Loucy (cell line): ENCODE results near the gene PDE11A.

Experiments used
- H2AFZ ChIP-seq: fragments of 200-600 bp; sonication (generic); 2 replicates; pipeline ENCODE4 v1.6.0; 2016; ENCODE audit warnings: antibody characterized with exemption, mild to moderate bottlenecking, low read length, moderate library complexity
- H3F3A ChIP-seq: fragments of 200-600 bp; 2 replicates; pipeline ENCODE4 v1.6.0; 2016; ENCODE audit warnings: antibody characterized with exemption, low read depth, mild to moderate bottlenecking
- H3K27me3 ChIP-seq: fragments of 200-600 bp; sonication (generic); 2 replicates; pipeline ENCODE4 v1.6.1; 2014; ENCODE audit warnings: low read length, mild to moderate bottlenecking; ENCODE audit not compliant: insufficient read depth, poor library complexity, severe bottlenecking
- H3K36me3 ChIP-seq: fragments of 200-600 bp; sonication (generic); 2 replicates; pipeline ENCODE4 v1.6.1; 2016; ENCODE audit warnings: low read length; ENCODE audit not compliant: insufficient read depth
- H3K4me1 ChIP-seq: fragments of 200-600 bp; sonication (generic); 2 replicates; pipeline ENCODE4 v1.5.1; 2014; ENCODE audit warnings: low read length, mild to moderate bottlenecking; ENCODE audit not compliant: insufficient read depth, poor library complexity, severe bottlenecking
- H3K4me2 ChIP-seq: fragments of 200-600 bp; sonication (generic); 2 replicates; pipeline ENCODE4 v1.6.0; 2014; ENCODE audit warnings: antibody characterized with exemption, low read length, low read depth, mild to moderate bottlenecking; ENCODE audit not compliant: poor library complexity, severe bottlenecking
- H3K4me3 ChIP-seq: fragments of 200-600 bp; sonication (generic); 2 replicates; pipeline ENCODE4 v1.5.1; 2014; ENCODE audit warnings: low read length, mild to moderate bottlenecking, mixed read lengths; ENCODE audit not compliant: poor library complexity, severe bottlenecking
- H3K79me2 ChIP-seq: fragments of 200-600 bp; sonication (generic); 2 replicates; pipeline ENCODE4 v1.6.1; 2014; ENCODE audit warnings: low read length; ENCODE audit not compliant: insufficient read depth
- H3K9ac ChIP-seq: fragments of 200-600 bp; sonication (generic); 2 replicates; pipeline ENCODE4 v1.6.0; 2014; ENCODE audit warnings: mild to moderate bottlenecking, low read depth, low read length, moderate library complexity; ENCODE audit not compliant: poor library complexity, severe bottlenecking
- H3K9me2 ChIP-seq: fragments of 200-600 bp; sonication (generic); replicated peaks from 2 replicates; pipeline ENCODE4 v1.6.1; 2016; ENCODE audit warnings: low read depth, low read length, mixed read lengths
- H3K9me3 ChIP-seq: fragments of 200-600 bp; sonication (generic); 2 replicates; pipeline ENCODE4 v1.6.1; 2014; ENCODE audit warnings: mild to moderate bottlenecking, antibody characterized with exemption, low read length, low read depth; ENCODE audit not compliant: insufficient read depth
- H4K20me1 ChIP-seq: fragments of 200-600 bp; sonication (generic); 2 replicates; pipeline ENCODE4 v1.6.0; 2014; ENCODE audit warnings: antibody characterized with exemption, low read length, mild to moderate bottlenecking; ENCODE audit not compliant: insufficient read depth, poor library complexity, severe bottlenecking
- EZH2phosphoT487 ChIP-seq: fragments of 200-600 bp; IDR thresholded peaks from 2 replicates; pipeline ENCODE4 v1.6.1; 2018; ENCODE audit warnings: antibody characterized with exemption, mild to moderate bottlenecking, moderate library complexity, borderline replicate concordance
- TF ChIP-seq, protein P1 (sequence below): fragments of 200-600 bp; sonication (generic); conservative IDR thresholded peaks from 2 replicates; pipeline ENCODE4 v1.5.1; 2014; ENCODE audit warnings: mild to moderate bottlenecking, antibody characterized with exemption, low read length

Gene PDE11A

DNA sequence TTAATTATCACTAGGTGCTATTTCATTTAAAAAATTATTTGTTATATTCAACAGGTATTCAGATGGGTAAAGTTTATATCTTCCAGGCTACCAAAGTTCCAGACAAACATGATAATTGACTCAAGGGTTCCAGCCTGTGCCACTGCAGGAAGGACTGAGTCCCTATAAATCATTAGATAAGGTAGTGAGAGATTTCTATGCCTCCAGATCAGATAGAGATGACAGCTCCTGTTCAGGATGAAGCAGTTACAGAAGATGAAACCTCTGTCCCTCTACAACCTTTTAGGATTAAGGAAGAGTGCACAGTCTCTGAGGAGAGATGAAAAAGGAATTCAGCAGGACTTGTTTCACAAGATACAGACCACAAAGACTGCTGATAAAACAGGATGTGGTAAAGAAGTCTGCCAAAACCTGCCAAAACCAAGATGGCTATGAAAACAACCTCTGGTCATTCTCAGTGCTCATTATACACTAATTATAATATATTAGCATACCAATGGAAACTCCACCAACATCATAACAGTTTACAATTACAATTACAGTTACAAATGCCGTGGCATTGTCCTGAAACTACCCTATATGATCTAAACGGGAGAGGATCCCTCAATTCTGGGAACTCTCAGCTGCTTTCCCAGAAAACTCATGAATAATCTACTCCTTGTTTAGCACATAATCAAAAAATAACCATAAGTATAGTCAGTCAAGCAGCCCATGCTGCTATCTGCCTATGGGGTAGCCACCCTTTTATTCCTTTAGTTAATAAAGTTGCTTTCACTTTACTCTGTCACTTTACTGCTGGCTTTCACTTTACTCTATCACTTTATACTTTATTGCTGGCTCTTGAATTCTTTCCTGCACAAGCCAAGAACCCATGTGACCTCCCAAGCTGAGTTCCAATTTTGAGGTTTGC is 288.5 kb downstream of the PDE11A start:
- Histone ChIP-seq H4K20me1 (no peaks in the 10 kb centered on the region), H3K36me3 (no peaks in the 10 kb centered on the region), H3K79me2 (no peaks in the 10 kb centered on the region), H3K27me3 (no peaks in the 10 kb centered on the region), H3K4me3 (peak overlapping the region; percentile 65), H3K9me2 (no peaks in the 10 kb centered on the region), H2AFZ (peak overlapping the region; percentile 2; the same call in 1 of the 2 replicates), H3K9me3 (no peaks in the 10 kb centered on the region), H3K9ac (peak overlapping the region; percentile 20), H3K4me1 (peaks cover 26% of the 10 kb centered on the region), H3K4me2 (peak overlapping the region; percentile 75), H3F3A (no peaks in the 10 kb centered on the region)
- TF ChIP-seq, protein P1, sequence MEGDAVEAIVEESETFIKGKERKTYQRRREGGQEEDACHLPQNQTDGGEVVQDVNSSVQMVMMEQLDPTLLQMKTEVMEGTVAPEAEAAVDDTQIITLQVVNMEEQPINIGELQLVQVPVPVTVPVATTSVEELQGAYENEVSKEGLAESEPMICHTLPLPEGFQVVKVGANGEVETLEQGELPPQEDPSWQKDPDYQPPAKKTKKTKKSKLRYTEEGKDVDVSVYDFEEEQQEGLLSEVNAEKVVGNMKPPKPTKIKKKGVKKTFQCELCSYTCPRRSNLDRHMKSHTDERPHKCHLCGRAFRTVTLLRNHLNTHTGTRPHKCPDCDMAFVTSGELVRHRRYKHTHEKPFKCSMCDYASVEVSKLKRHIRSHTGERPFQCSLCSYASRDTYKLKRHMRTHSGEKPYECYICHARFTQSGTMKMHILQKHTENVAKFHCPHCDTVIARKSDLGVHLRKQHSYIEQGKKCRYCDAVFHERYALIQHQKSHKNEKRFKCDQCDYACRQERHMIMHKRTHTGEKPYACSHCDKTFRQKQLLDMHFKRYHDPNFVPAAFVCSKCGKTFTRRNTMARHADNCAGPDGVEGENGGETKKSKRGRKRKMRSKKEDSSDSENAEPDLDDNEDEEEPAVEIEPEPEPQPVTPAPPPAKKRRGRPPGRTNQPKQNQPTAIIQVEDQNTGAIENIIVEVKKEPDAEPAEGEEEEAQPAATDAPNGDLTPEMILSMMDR = no peak
- TF ChIP-seq EZH2phosphoT487 = no peak

DNA sequence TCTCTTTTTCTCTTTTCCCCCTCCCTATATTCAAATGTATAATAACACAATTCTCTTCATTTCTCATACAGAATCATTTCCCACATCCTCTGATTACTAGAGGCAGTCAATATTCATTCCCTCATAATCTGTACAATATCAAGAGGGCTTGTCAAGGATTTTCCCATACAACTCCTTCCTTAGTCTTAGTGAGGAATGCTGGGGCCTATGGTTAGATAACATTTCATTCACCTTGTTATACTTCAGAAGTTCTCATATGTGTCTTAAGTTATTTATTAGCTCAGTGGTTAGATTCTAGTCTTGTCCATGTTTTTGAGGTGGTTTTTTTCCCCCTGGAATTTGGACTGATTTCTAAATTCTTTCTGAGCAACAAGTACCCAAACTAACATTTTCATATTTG is 289.5 kb downstream of the PDE11A start:
- peaks cover 26% of the 10 kb centered on the region for H3K4me1 ChIP-seq
- no peak overlapping the region for H3K9ac ChIP-seq
- H3K4me3 ChIP-seq = no peak overlapping the region
- no peaks in the 10 kb centered on the region for H3K9me2 ChIP-seq
- H3K79me2 ChIP-seq = no peaks in the 10 kb centered on the region
- TF ChIP-seq, protein P1 = no peak
- TF ChIP-seq EZH2phosphoT487 = no peak
- H4K20me1 ChIP-seq = no peaks in the 10 kb centered on the region
- no peaks in the 10 kb centered on the region for H3K27me3 ChIP-seq
- no peak overlapping the region for H3K4me2 ChIP-seq
- H3F3A ChIP-seq = no peaks in the 10 kb centered on the region
- H3K36me3 ChIP-seq = no peaks in the 10 kb centered on the region
- H2AFZ ChIP-seq = no peak overlapping the region
- no peaks in the 10 kb centered on the region for H3K9me3 ChIP-seq

DNA sequence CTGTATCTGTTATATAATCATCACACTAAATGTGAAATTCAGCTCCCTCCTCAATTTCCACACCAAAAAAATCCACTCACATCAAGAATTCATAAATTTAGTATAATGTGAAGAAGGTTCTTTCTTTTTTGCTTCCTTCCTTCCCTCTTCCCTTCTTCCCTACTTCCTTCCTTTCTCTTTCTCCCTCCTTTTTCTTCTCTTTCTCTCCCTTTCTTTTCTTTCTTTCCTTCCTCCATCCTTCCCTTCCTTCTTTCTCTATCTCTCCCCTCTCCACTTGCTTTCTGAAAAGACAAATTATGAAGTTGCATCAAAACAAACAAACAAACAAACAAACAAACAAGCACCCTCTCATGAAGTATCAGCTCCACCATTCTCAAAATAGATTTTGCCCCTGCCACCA is 290.0 kb downstream of the PDE11A start:
- Histone ChIP-seq H3K9me2 (no peaks in the 10 kb centered on the region), H3K36me3 (no peaks in the 10 kb centered on the region), H3K9ac (no peak overlapping the region), H3K27me3 (no peaks in the 10 kb centered on the region), H3F3A (no peaks in the 10 kb centered on the region), H3K4me2 (no peak overlapping the region), H3K9me3 (no peaks in the 10 kb centered on the region), H3K4me1 (peaks cover 26% of the 10 kb centered on the region), H3K79me2 (no peaks in the 10 kb centered on the region), H4K20me1 (no peaks in the 10 kb centered on the region), H2AFZ (no peak overlapping the region), H3K4me3 (no peak overlapping the region)
- no peak for TF ChIP-seq EZH2phosphoT487
- TF ChIP-seq, protein P1 = no peak
